Measurements from ENCODE around the gene IL22RA1.

The IL22RA1 gene

DNA sequence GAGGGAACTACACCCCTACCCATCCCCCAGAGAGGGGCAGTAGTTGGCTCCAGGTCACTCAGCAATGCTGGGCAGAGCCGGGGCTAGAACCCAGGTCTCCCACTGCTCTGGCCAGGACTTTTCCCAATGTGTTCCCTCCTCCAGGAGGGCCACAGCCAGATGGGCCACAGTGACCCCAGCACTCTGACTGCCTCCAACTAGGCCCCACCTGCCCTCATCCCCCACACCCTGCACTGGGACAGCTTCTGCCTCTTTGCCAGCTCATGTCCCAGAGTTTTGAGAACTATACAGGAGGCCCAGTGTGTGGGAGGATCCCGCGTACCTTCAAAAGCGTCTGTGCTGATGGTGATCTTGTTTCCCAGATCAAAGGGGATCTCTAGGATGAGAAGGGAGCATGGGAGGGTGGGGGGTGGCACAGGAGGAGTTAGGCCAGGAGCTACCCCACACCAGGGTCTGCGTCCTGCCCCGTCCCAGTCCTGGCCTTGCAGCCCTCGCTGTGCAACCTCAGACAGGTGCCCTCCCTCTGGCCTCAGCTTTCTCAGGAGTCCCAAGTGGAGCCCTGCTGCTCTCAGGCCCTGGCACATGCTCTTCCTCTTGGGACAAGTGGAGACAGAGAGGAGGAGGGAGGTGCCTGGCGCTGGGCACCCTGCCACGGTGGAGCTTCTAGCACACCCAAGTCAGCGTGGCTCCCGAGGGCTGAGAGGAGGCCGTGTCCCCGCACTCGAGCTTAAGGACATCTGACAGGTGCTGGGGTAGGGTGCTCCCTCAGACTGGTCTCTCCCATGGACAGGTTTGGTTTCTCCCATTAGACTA is 53.0 kb downstream of the IL22RA1 start:
- Histone ChIP-seq H3K4me1 (ENCODE audit: control insufficient read depth, insufficient read depth, low read length) (no peaks in the 10 kb centered on the region), H3K4me3 (ENCODE audit: insufficient read depth, low read depth, low read length) (no peak overlapping the region), H3K27ac (ENCODE audit: insufficient read depth, low read depth, low read length, poor library complexity, severe bottlenecking) (no peak overlapping the region), H3K36me3 (ENCODE audit: control insufficient read depth, insufficient read depth, low read length) (no peaks in the 10 kb centered on the region), H3K9me3 (ENCODE audit: control insufficient read depth, low read length) (no peaks in the 10 kb centered on the region), H3K27me3 (ENCODE audit: control insufficient read depth, insufficient read depth, low read length, poor library complexity, severe bottlenecking) (no peaks in the 10 kb centered on the region)
- 93 to 95% methylated on average over 14 of the region's 14 CpGs for WGBS, 2 experiments

DNA sequence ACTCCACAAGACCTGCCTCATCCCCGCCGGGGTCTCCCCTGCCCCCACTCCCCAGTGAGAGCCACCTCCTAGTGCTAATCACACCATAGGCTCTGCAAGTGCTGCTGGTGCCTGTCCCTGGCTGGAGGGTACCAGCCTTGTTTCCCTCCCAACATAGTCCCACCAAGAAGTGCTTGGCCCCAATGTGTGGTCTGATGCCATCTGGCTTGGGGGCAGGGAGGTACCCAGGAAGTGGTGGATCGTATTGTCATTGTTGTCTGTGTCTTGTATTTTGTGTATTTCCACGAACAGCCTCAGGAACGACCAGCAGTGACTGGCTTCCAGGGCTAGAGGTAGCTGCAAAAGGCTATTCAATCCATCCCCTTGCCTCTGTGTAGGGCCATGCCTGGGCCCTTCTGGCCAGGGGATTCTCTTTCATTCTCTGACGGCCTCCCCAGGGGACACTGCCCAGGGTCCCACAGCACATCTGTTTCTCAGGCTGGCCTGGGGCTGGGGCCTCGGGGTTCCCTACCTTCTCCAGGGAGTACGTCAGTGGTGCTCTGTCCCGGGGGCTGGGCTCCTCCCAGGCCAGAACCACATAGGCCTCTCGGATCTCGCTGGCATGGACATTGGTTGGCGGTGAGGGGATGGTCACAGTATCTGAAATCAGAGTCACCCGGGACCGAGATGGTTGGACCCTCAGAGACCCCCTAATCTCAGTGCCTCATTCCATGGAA is 53.8 kb downstream of the IL22RA1 start:
- Histone ChIP-seq H3K36me3 (ENCODE audit: control insufficient read depth, insufficient read depth, low read length) (no peaks in the 10 kb centered on the region), H3K9me3 (ENCODE audit: control insufficient read depth, low read length) (no peaks in the 10 kb centered on the region), H3K4me3 (ENCODE audit: insufficient read depth, low read depth, low read length) (no peak overlapping the region), H3K4me1 (ENCODE audit: control insufficient read depth, insufficient read depth, low read length) (no peaks in the 10 kb centered on the region), H3K27ac (ENCODE audit: insufficient read depth, low read depth, low read length, poor library complexity, severe bottlenecking) (no peak overlapping the region), H3K27me3 (ENCODE audit: control insufficient read depth, insufficient read depth, low read length, poor library complexity, severe bottlenecking) (no peaks in the 10 kb centered on the region)
- 86 to 89% methylated on average over 14 of the region's 14 CpGs for WGBS, 2 experiments

- H3K4me1 ChIP-seq (ENCODE audit: control insufficient read depth, insufficient read depth, low read length) = no peaks in the 10 kb centered on the region
- no peaks in the 10 kb centered on the region for H3K36me3 ChIP-seq (ENCODE audit: control insufficient read depth, insufficient read depth, low read length)
- H3K27ac ChIP-seq (ENCODE audit: insufficient read depth, low read depth, low read length, poor library complexity, severe bottlenecking) = no peak overlapping the region
- H3K27me3 ChIP-seq (ENCODE audit: control insufficient read depth, insufficient read depth, low read length, poor library complexity, severe bottlenecking) = no peaks in the 10 kb centered on the region
- H3K4me3 ChIP-seq (ENCODE audit: insufficient read depth, low read depth, low read length) = no peak overlapping the region
- 95% methylated on average over 16 of the region's 16 CpGs for WGBS, 2 experiments
- no peaks in the 10 kb centered on the region for H3K9me3 ChIP-seq (ENCODE audit: control insufficient read depth, low read length)
Observed at GRCh38 chr1:24086466-24086865, 56.5 kb downstream of the IL22RA1 start.

- Histone ChIP-seq H3K27me3 (ENCODE audit: control insufficient read depth, insufficient read depth, low read length, poor library complexity, severe bottlenecking) (no peaks in the 10 kb centered on the region), H3K36me3 (ENCODE audit: control insufficient read depth, insufficient read depth, low read length) (no peaks in the 10 kb centered on the region), H3K4me1 (ENCODE audit: control insufficient read depth, insufficient read depth, low read length) (no peaks in the 10 kb centered on the region), H3K27ac (ENCODE audit: insufficient read depth, low read depth, low read length, poor library complexity, severe bottlenecking) (no peak overlapping the region), H3K9me3 (ENCODE audit: control insufficient read depth, low read length) (no peaks in the 10 kb centered on the region), H3K4me3 (ENCODE audit: insufficient read depth, low read depth, low read length) (no peak overlapping the region)
- WGBS, 2 experiments = 100% methylated on average over 2 of the region's 3 CpGs; no CpG with 5 or more reads in 1 of the 2 experiments
Observed at GRCh38 chr1:24085546-24085945, 57.4 kb downstream of the IL22RA1 start.

GRCh38 chr1:24085007-24085406 is 57.9 kb downstream of the IL22RA1 start:
- H3K9me3 ChIP-seq (ENCODE audit: control insufficient read depth, low read length) = no peaks in the 10 kb centered on the region
- H3K4me3 ChIP-seq (ENCODE audit: insufficient read depth, low read depth, low read length) = no peak overlapping the region
- no peaks in the 10 kb centered on the region for H3K4me1 ChIP-seq (ENCODE audit: control insufficient read depth, insufficient read depth, low read length)
- no peak overlapping the region for H3K27ac ChIP-seq (ENCODE audit: insufficient read depth, low read depth, low read length, poor library complexity, severe bottlenecking)
- no peaks in the 10 kb centered on the region for H3K27me3 ChIP-seq (ENCODE audit: control insufficient read depth, insufficient read depth, low read length, poor library complexity, severe bottlenecking)
- no peaks in the 10 kb centered on the region for H3K36me3 ChIP-seq (ENCODE audit: control insufficient read depth, insufficient read depth, low read length)

DNA sequence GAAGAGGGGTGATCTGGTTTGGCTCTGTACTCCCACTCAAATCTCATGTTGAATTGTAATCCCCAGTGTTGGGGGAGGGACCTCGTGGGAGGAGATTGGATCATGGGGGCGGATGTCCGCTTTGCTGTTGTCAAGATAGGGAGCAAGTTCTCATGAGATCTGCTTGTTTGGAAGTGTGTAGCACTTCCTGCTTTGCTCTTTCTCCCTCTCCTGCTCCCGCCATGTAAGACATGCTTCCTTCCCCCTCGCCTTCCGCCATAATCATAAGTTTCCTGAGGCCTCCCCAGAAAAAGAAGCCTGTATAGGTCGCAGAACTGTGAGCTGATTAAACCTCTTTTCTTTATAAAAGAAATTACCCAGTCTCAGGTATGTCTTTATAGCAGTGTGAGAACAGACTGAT is 58.9 kb downstream of the IL22RA1 start:
- Histone ChIP-seq H3K4me1 (ENCODE audit: control insufficient read depth, insufficient read depth, low read length) (no peaks in the 10 kb centered on the region), H3K27ac (ENCODE audit: insufficient read depth, low read depth, low read length, poor library complexity, severe bottlenecking) (no peak overlapping the region), H3K4me3 (ENCODE audit: insufficient read depth, low read depth, low read length) (no peak overlapping the region), H3K36me3 (ENCODE audit: control insufficient read depth, insufficient read depth, low read length) (no peaks in the 10 kb centered on the region), H3K9me3 (ENCODE audit: control insufficient read depth, low read length) (no peaks in the 10 kb centered on the region), H3K27me3 (ENCODE audit: control insufficient read depth, insufficient read depth, low read length, poor library complexity, severe bottlenecking) (no peaks in the 10 kb centered on the region)
- 91% methylated on average over 7 of the region's 7 CpGs for WGBS, 2 experiments

GRCh38 chr1:24082372-24082771 is 60.6 kb downstream of the IL22RA1 start:
- no peaks in the 10 kb centered on the region for H3K4me1 ChIP-seq (ENCODE audit: control insufficient read depth, insufficient read depth, low read length)
- 88 to 90% methylated on average over 8 of the region's 8 CpGs for WGBS, 2 experiments
- H3K9me3 ChIP-seq (ENCODE audit: control insufficient read depth, low read length) = no peaks in the 10 kb centered on the region
- no peak overlapping the region for H3K4me3 ChIP-seq (ENCODE audit: insufficient read depth, low read depth, low read length)
- no peaks in the 10 kb centered on the region for H3K36me3 ChIP-seq (ENCODE audit: control insufficient read depth, insufficient read depth, low read length)
- H3K27me3 ChIP-seq (ENCODE audit: control insufficient read depth, insufficient read depth, low read length, poor library complexity, severe bottlenecking) = no peaks in the 10 kb centered on the region
- no peak overlapping the region for H3K27ac ChIP-seq (ENCODE audit: insufficient read depth, low read depth, low read length, poor library complexity, severe bottlenecking)

DNA sequence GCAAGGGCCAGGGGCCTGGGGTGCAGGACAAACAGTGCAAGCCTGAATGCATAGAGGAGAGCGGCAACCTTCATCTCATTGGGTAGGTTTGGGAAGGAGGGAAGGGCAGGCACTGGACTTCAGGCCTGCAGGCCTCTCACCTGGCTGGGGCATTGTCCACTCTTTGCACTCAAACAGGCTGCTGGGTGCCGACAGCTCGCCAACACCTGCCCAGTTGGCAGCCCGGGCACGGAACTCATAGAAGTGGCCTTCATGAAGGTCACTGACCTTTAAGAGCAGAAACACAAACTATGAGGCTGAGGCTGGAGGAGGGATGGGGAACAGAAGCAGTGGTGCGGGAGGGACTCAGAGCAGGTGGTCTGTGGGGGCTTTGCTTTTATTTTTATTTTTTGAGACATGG is 61.8 kb downstream of the IL22RA1 start:
- no peaks in the 10 kb centered on the region for H3K36me3 ChIP-seq (ENCODE audit: control insufficient read depth, insufficient read depth, low read length)
- 95 to 96% methylated on average over 6 of the region's 6 CpGs for WGBS, 2 experiments
- no peaks in the 10 kb centered on the region for H3K4me1 ChIP-seq (ENCODE audit: control insufficient read depth, insufficient read depth, low read length)
- H3K27ac ChIP-seq (ENCODE audit: insufficient read depth, low read depth, low read length, poor library complexity, severe bottlenecking) = no peak overlapping the region
- H3K9me3 ChIP-seq (ENCODE audit: control insufficient read depth, low read length) = no peaks in the 10 kb centered on the region
- no peaks in the 10 kb centered on the region for H3K27me3 ChIP-seq (ENCODE audit: control insufficient read depth, insufficient read depth, low read length, poor library complexity, severe bottlenecking)
- H3K4me3 ChIP-seq (ENCODE audit: insufficient read depth, low read depth, low read length) = no peak overlapping the region

DNA sequence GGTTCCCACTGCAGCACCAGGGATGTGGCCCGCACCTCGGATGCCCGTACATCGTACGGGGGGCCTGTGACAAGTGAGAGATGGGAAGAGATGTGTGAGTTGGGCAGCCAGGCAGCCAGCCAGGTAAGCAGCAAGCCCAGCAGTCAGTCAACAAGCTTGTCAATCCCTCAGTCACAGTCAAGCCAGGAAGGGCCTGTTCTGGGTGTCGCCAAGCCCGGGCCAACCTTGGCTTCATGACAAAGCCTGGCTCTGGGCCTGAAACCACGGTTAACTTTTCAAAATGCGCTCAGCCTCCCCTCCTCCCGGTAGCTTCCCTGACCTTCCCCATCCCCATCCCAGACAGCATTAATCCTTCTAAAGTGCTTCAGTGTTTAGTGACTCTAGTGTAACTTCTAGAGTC is 62.8 kb downstream of the IL22RA1 start:
- Histone ChIP-seq H3K27ac (ENCODE audit: insufficient read depth, low read depth, low read length, poor library complexity, severe bottlenecking) (no peak overlapping the region), H3K4me1 (ENCODE audit: control insufficient read depth, insufficient read depth, low read length) (no peaks in the 10 kb centered on the region), H3K36me3 (ENCODE audit: control insufficient read depth, insufficient read depth, low read length) (no peaks in the 10 kb centered on the region), H3K4me3 (ENCODE audit: insufficient read depth, low read depth, low read length) (no peak overlapping the region), H3K9me3 (ENCODE audit: control insufficient read depth, low read length) (no peaks in the 10 kb centered on the region), H3K27me3 (ENCODE audit: control insufficient read depth, insufficient read depth, low read length, poor library complexity, severe bottlenecking) (no peaks in the 10 kb centered on the region)
- 80 to 83% methylated on average over 10 of the region's 10 CpGs for WGBS, 2 experiments

DNA sequence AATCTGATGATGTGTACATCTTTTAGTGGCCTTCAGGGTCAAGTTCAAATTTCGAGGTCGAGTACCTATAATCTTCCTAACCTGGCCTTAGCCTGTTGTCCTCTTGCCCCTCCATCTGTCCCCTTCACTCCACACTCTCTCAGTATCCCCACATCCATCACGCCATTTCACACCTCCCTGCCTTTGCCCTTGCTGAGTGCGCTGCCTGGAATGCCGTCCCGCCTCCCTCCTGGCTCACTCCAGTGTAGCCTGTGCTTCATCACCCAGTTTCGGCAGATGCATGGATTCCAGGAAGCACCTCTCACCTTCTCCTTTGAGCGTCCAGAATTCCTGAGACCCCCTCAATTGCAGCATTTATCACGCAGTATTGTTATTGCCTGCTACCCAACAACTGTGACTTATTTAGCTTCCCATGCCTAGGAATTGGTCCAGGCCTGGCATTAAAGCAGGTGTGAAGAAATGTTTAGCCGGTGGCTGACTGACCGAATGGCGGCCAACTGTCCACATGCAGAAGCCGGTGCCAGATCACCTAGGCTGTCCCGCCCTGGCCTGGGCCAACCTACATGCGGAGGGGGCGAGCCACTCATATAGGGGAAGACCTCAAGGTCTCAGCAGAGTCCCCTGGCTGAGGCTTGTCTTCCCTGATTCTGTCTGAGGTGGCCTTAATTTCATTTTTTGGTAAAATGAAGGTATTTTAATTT is 65.5 kb downstream of the IL22RA1 start:
- H3K36me3 ChIP-seq (ENCODE audit: control insufficient read depth, insufficient read depth, low read length) = no peaks in the 10 kb centered on the region
- H3K27me3 ChIP-seq (ENCODE audit: control insufficient read depth, insufficient read depth, low read length, poor library complexity, severe bottlenecking) = no peaks in the 10 kb centered on the region
- H3K4me1 ChIP-seq (ENCODE audit: control insufficient read depth, insufficient read depth, low read length) = no peaks in the 10 kb centered on the region
- 94 to 95% methylated on average over 16 of the region's 16 CpGs for WGBS, 2 experiments
- H3K9me3 ChIP-seq (ENCODE audit: control insufficient read depth, low read length) = no peaks in the 10 kb centered on the region
- H3K27ac ChIP-seq (ENCODE audit: insufficient read depth, low read depth, low read length, poor library complexity, severe bottlenecking) = no peak overlapping the region
- no peak overlapping the region for H3K4me3 ChIP-seq (ENCODE audit: insufficient read depth, low read depth, low read length)
